ENCODE measurements around the gene DUSP28.
A peak's percentile ranks its signal among the peaks of the same experiment; 100 is the strongest.

Gene DUSP28

GRCh38 chr2:240511351-240512108 is 48.6 kb upstream of the DUSP28 start (continued):
- TF ChIP-seq, protein P1, sequence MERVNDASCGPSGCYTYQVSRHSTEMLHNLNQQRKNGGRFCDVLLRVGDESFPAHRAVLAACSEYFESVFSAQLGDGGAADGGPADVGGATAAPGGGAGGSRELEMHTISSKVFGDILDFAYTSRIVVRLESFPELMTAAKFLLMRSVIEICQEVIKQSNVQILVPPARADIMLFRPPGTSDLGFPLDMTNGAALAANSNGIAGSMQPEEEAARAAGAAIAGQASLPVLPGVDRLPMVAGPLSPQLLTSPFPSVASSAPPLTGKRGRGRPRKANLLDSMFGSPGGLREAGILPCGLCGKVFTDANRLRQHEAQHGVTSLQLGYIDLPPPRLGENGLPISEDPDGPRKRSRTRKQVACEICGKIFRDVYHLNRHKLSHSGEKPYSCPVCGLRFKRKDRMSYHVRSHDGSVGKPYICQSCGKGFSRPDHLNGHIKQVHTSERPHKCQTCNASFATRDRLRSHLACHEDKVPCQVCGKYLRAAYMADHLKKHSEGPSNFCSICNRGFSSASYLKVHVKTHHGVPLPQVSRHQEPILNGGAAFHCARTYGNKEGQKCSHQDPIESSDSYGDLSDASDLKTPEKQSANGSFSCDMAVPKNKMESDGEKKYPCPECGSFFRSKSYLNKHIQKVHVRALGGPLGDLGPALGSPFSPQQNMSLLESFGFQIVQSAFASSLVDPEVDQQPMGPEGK (CRISPR knock-in tag; IDR thresholded peaks at IDR 0.05; ENCODE audit: borderline replicate concordance): no peak

- ATAC-seq: no peak
- TF ChIP-seq CSDC2 (CRISPR knock-in tag; IDR thresholded peaks at IDR 0.05): no peak
- TF ChIP-seq BACH2 (CRISPR knock-in tag; IDR thresholded peaks at IDR 0.05; ENCODE audit: borderline replicate concordance): no peak
- no peak for TF ChIP-seq CSRNP3 (CRISPR knock-in tag; IDR thresholded peaks at IDR 0.05)
- no peak for TF ChIP-seq ZNF565 (CRISPR knock-in tag; conservative IDR thresholded peaks at IDR 0.05; ENCODE audit: low read depth)
These were observed 48.1 kb upstream of the DUSP28 start for GRCh38 chr2:240512109-240512485.

DNA sequence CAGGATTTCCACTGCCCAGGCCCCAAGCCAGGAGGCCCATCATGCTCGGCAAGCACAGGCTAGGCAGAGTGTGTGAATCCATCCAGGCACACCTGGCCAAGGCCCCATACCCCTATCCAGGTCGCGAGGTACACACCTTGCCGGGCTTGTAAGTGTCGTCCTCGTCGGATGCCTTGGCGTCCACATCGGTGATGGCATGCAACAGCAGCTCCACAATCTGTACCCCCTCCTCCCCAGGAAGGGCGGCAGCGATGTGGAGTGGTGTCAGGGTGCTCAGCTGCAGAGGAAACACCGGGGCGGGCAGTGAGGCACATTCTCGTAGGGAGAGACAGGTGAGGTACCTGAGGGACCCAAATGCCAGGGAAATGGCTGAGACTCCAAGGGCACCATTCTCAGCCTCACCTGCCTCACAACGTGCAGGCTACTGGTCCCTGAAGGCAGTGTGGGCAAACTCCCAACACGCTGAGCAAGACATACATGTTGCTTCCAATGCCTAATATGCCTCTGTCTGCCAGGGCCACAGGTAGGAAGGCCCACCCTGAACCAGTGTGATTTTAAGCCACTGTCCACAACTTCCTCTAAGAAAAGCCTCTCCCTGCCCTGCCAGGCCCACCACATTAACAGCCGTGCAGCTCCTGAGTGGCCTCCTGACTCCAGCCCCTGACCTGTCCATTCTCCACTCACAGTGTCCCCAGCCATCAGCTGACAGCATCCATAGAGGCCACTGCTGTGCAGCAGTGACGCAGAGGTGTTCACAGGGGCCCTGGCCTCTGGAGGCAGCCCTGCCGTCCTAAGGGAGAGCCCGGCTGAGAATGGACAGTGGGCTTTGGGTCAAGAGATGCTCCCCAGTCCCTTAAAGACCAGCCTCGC is 47.3 kb upstream of the DUSP28 start:
- ATAC-seq: no peak

DNA sequence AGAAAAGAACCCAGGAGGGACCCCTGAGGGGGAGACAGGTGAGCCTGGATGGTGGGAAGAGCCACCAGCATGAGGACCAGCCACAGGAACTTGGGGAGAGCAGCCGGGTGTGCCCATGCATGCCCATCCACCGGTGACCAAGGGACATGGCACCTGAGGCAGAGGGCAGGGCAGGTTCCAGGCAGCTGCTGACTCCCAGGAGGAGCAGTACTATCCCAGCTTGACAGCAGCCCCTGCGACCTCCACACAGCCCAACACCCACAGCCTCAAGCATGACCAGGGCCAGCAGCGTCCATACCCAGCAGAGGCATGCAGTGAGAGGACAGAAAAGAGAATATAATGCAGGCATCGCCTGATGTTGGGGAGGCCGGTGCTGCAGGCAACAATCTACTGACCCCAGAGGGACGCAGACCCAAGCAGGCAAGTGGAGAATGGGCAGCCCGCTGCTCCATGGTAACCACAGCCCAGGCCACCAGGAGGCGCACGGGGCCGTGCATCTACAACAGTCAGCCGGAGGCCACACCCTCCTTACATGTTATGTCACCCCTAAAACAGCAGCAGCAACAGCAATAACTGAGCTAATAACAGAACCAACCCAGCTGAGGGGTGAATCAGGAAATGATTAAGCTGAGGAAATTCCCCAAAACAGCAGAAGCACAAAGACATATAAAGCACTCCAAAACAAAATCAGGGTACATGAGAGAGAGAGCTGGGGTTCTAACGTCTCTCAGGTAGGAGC is 46.4 kb upstream of the DUSP28 start:
- peak; percentile 92 for ATAC-seq
- TF ChIP-seq GLIS3 (CRISPR knock-in tag; IDR thresholded peaks at IDR 0.05) (no peak), RARB (CRISPR knock-in tag; IDR thresholded peaks at IDR 0.05) (no peak), TOX (CRISPR knock-in tag; IDR thresholded peaks at IDR 0.05; ENCODE audit: borderline replicate concordance) (no peak), ZNF70 (CRISPR knock-in tag; IDR thresholded peaks at IDR 0.05) (no peak), ARNTL (CRISPR knock-in tag; IDR thresholded peaks at IDR 0.05; ENCODE audit: borderline replicate concordance, low read depth) (no peak), POU6F1 (CRISPR knock-in tag; IDR thresholded peaks at IDR 0.05; ENCODE audit: borderline replicate concordance, low read depth) (no peak)

More for the DNA sequence above, 47.3 kb upstream of the DUSP28 start:
- no peak for TF ChIP-seq ZC3H10 (CRISPR knock-in tag; IDR thresholded peaks at IDR 0.05)
- TF ChIP-seq ZFP3 (CRISPR knock-in tag; IDR thresholded peaks at IDR 0.05): no peak
- no peak for TF ChIP-seq SNAI2 (CRISPR knock-in tag; IDR thresholded peaks at IDR 0.05)

DNA sequence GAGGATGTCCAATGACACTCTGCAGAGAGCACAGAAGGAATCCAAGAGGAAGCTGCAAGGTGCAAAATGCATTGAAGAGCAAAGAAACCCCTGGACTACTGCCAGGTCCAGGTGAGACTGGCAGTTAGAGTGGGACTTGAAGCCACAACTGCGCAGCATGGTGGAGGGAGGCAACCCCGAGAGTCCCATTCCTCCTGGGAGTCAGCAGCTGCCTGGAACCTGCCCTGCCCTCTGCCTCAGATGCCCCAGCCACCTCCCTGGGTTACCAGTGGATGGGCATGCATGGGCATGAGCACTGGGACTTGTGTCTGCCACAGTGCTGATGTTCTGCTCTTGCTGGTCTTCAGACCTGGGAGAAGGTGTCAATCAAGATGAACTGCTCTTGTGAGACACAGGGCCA is 45.5 kb upstream of the DUSP28 start:
- TF ChIP-seq TCF4 (CRISPR knock-in tag; IDR thresholded peaks at IDR 0.05; ENCODE audit: borderline replicate concordance): no peak
- ATAC-seq: no peak

DNA sequence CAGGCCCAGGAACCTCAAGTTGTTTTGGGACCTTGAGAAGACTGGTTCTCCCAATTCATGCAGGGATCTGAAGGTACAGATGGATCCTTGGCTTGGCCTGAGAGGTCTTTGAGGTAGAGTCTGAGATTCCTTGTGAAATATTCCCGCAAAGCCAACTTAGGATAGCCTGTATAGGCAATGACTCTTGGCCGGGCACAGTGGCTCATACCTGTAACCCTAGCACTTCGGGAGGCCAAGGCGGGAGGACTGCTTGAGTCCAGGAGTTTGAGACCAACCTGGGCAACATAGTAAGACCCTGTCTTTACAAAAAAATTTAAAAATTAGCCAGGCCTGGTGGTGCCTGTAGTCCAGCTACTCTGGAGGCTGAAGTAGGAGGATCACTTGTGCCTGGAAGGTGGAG is 42.8 kb upstream of the DUSP28 start:
- no peak for ATAC-seq
- TF ChIP-seq TOX (CRISPR knock-in tag; IDR thresholded peaks at IDR 0.05; ENCODE audit: borderline replicate concordance) (no peak), ZFP3 (CRISPR knock-in tag; IDR thresholded peaks at IDR 0.05) (no peak), TSHZ2 (CRISPR knock-in tag; IDR thresholded peaks at IDR 0.05) (no peak), ZC3H10 (CRISPR knock-in tag; IDR thresholded peaks at IDR 0.05) (no peak)
